ENCODE data around the gene TMEM19. TPM values are rescaled to one million over a fixed set of nuclear protein-coding genes. Genes with fewer than 3 reads are reported as not detected.

The TMEM19 gene
- 10 to 100 TPM; 15.5 to 16.1 TPM for total RNA-seq

- H3K9me3 Mint-ChIP-seq = no peaks in the 10 kb centered on the region
- no peaks in the 10 kb centered on the region for H3K27me3 Mint-ChIP-seq
- no peaks in the 10 kb centered on the region for H3K36me3 Mint-ChIP-seq (ENCODE audit: low read depth)
- H3K4me3 Mint-ChIP-seq = peak within 1 kb of the TSS; percentile 85
- H3K27ac Mint-ChIP-seq = peak within 1 kb of the TSS; percentile 91
- POLR2A ChIA-PET = interaction anchor here (0.9 to 5.1 kb wide), 17 partner anchors 9 to 153 kb away, joined by 3 to 218 read pairs (median 6); partner anchors contain the start of genes RAB21, TBC1D15, THAP2 and ZFC3H1
- H3K4me1 Mint-ChIP-seq = peaks cover 36% of the 10 kb centered on the region
- peak; percentile 86 for DNase-seq
- CTCF ChIA-PET = interaction anchor here (0.6 to 3.6 kb wide), 16 partner anchors 9 to 160 kb away, joined by 3 to 46 read pairs (median 6); partner anchors contain the start of genes RAB21, THAP2 and ZFC3H1
Measured at GRCh38 chr12:71685914-71686657, at the start of gene TMEM19. TMEM19 (plus strand) TSS chr12:71686082; CDS start chr12:71686681, 599 bp downstream.

- CTCF ChIA-PET = interaction anchor here (0.6 to 1.9 kb wide), 25 partner anchors 10 to 1343 kb away, joined by 3 to 27 read pairs (median 4); partner anchors contain the start of genes THAP2, TMEM19 and ZFC3H1
- no peaks in the 10 kb centered on the region for H3K27me3 Mint-ChIP-seq
- no peaks in the 10 kb centered on the region for H3K9me3 Mint-ChIP-seq
Measured at GRCh38 chr12:71636704-71637115, 49.2 kb upstream of the TMEM19 start.

DNA sequence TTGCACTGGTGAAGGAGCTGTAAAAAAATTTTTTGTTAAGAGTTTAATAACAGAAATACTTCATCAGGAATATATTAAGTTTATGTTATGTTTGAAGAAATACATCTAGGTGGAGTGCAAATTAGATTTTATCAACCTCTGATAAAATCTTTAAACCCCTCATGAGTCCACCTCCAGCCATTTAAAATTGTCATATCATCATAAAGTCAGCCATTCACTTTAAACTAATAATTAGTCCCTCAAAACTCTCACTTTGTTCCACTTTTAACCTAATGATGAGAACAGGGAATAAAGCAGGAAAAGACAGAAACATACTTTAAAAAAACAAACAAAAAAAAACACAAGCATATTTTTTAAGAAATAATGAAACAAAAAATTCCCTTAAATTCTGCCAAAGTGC lies 47.4 kb upstream of the TMEM19 start:
- CTCF ChIA-PET = interaction anchor here (1.3 to 2.3 kb wide), 2 partner anchors 26 to 108 kb away, joined by 3 to 8 read pairs; partner anchors contain the start of gene THAP2
- Mint-ChIP-seq H3K36me3 (ENCODE audit: low read depth) (peaks cover 67% of the 10 kb centered on the region), H3K27ac (no peak overlapping the region), H3K9me3 (no peaks in the 10 kb centered on the region), H3K4me3 (no peak overlapping the region), H3K27me3 (no peaks in the 10 kb centered on the region), H3K4me1 (peaks cover 23% of the 10 kb centered on the region)
- DNase-seq = no peak
- POLR2A ChIA-PET = no interaction called here

More at GRCh38 chr12:71636704-71637115, 49.2 kb upstream of the TMEM19 start:
- DNase-seq = no peak
- Mint-ChIP-seq H3K4me3 (no peak overlapping the region), H3K27ac (no peak overlapping the region), H3K36me3 (ENCODE audit: low read depth) (peaks cover 65% of the 10 kb centered on the region), H3K4me1 (peaks cover 14% of the 10 kb centered on the region)
- POLR2A ChIA-PET = interaction anchor here (1.0 to 4.1 kb wide), 6 partner anchors 11 to 118 kb away, joined by 3 to 29 read pairs (median 4); partner anchors contain the start of genes RAB21, THAP2, TMEM19 and ZFC3H1

GRCh38 chr12:71639341-71639760 lies 46.5 kb upstream of the TMEM19 start:
- POLR2A ChIA-PET = interaction anchor here (1.8 kb wide), 1 partner anchor 24 kb away, joined by 8 read pairs; the partner anchor contains the start of genes THAP2 and ZFC3H1
- no peaks in the 10 kb centered on the region for H3K9me3 Mint-ChIP-seq

GRCh38 chr12:71640316-71640715 lies 45.6 kb upstream of the TMEM19 start:
- no peaks in the 10 kb centered on the region for H3K27me3 Mint-ChIP-seq
- POLR2A ChIA-PET = interaction anchor here (1.8 kb wide), 1 partner anchor 23 kb away, joined by 8 read pairs; the partner anchor contains the start of genes THAP2 and ZFC3H1
- no peak overlapping the region for H3K27ac Mint-ChIP-seq
- H3K4me1 Mint-ChIP-seq = peaks cover 32% of the 10 kb centered on the region
- DNase-seq = no peak
- H3K4me3 Mint-ChIP-seq = no peak overlapping the region
- peaks cover 67% of the 10 kb centered on the region for H3K36me3 Mint-ChIP-seq (ENCODE audit: low read depth)
- no peaks in the 10 kb centered on the region for H3K9me3 Mint-ChIP-seq
- CTCF ChIA-PET = interaction anchor here (0.8 to 2.3 kb wide), 2 partner anchors 23 to 106 kb away, joined by 3 to 8 read pairs; partner anchors contain the start of genes THAP2 and ZFC3H1

More at GRCh38 chr12:71639341-71639760, 46.5 kb upstream of the TMEM19 start:
- Mint-ChIP-seq H3K4me3 (no peak overlapping the region), H3K27ac (no peak overlapping the region), H3K27me3 (no peaks in the 10 kb centered on the region), H3K36me3 (ENCODE audit: low read depth) (peaks cover 68% of the 10 kb centered on the region), H3K4me1 (peaks cover 30% of the 10 kb centered on the region)
- DNase-seq = no peak
- CTCF ChIA-PET = interaction anchor here (0.8 to 2.3 kb wide), 2 partner anchors 24 to 107 kb away, joined by 3 to 8 read pairs; partner anchors contain the start of genes THAP2 and ZFC3H1

DNA sequence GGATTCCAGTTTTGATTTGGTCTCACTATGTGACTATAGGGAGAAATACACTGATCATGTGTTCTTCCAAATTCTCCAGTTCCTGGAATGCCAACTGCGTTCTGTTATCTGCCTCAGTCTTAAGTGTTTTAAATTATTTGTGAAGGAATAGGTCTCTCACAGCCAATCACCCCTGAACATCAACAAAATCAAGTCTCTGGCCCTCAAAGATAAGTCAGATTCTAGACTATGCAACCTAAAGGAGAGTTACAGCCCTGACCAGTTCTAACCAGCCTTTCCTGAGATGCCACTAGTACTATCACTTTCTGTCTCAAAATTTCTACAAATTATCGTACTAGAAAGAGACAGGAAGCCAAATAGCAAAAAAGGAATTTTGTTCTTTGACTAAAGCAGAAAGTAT lies 44.5 kb upstream of the TMEM19 start:
- Mint-ChIP-seq H3K36me3 (ENCODE audit: low read depth) (peaks cover 67% of the 10 kb centered on the region), H3K9me3 (no peaks in the 10 kb centered on the region), H3K27me3 (no peaks in the 10 kb centered on the region), H3K27ac (no peak overlapping the region), H3K4me3 (no peak overlapping the region), H3K4me1 (peaks cover 33% of the 10 kb centered on the region)
- CTCF ChIA-PET = no interaction called here
- DNase-seq = no peak
- POLR2A ChIA-PET = no interaction called here

DNA sequence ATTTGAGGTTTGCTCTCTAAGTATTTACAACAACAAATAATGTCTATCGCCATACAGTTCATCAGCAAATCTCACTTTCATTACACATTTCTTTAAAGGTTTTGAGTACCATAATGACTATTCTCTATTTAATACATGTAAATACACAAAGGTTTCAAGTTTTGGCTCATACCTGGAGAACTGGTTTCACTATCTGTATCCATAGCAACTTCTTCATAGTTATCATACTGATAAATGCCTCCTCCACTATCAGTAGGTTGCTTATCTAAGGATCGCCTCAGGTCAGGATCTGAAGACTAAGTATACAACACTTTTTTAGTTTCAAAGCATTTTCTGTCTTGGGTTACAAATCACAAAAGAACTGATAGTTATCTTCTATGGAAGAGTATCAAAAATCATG lies 43.6 kb upstream of the TMEM19 start:
- Mint-ChIP-seq H3K27me3 (no peaks in the 10 kb centered on the region), H3K4me3 (no peak overlapping the region)

DNA sequence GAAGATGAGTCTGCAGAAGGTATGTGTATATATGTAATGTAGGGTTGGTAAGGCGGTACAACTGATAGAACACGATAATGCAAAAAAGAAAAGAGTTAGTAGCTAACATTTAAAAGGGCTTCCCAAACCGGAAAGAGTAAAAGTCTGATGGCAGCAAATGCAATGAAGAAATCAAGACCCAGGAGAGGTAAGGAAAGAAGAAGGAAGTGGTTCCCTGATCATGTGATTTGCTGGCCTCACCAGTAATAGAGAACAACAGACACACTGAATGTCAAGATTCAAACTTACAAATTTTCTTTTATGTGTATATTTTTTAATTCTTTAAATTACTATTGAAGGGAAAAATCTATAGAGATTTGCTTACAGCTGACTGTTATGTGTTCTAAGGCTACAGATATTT lies 40.6 kb upstream of the TMEM19 start:
- Mint-ChIP-seq H3K27me3 (no peaks in the 10 kb centered on the region), H3K4me3 (no peak overlapping the region), H3K36me3 (ENCODE audit: low read depth) (peaks cover 70% of the 10 kb centered on the region), H3K9me3 (no peaks in the 10 kb centered on the region), H3K4me1 (peaks cover 35% of the 10 kb centered on the region), H3K27ac (peak overlapping the region; percentile 47)
- CTCF ChIA-PET = interaction anchor here (1.0 to 4.2 kb wide), 3 partner anchors 9 to 41 kb away, joined by 3 to 27 read pairs (median 9); partner anchors contain the start of genes THAP2 and TMEM19
- POLR2A ChIA-PET = interaction anchor here (0.9 to 2.6 kb wide), 2 partner anchors 18 to 19 kb away, joined by 3 to 21 read pairs; partner anchors contain the start of genes THAP2 and ZFC3H1
- no peak for DNase-seq

More for the DNA sequence above, 43.6 kb upstream of the TMEM19 start:
- Mint-ChIP-seq H3K27ac (peak overlapping the region; percentile 33), H3K4me1 (peaks cover 31% of the 10 kb centered on the region), H3K9me3 (no peaks in the 10 kb centered on the region), H3K36me3 (ENCODE audit: low read depth) (peaks cover 70% of the 10 kb centered on the region)
- POLR2A ChIA-PET = interaction anchor here (1.1 to 1.2 kb wide), 2 partner anchors 21 to 43 kb away, joined by 3 to 7 read pairs; partner anchors contain the start of genes THAP2 and ZFC3H1
- CTCF ChIA-PET = interaction anchor here (0.8 to 1.0 kb wide), 2 partner anchors 105 to 138 kb away, joined by 4 to 7 read pairs; no protein-coding TSS in a partner anchor
- DNase-seq = no peak

GRCh38 chr12:71646512-71646911 lies 39.4 kb upstream of the TMEM19 start:
- CTCF ChIA-PET = interaction anchor here (2.4 to 4.2 kb wide), 2 partner anchors 10 to 40 kb away, joined by 9 to 27 read pairs; partner anchors contain the start of gene TMEM19
- Mint-ChIP-seq H3K27me3 (no peaks in the 10 kb centered on the region), H3K4me1 (peaks cover 32% of the 10 kb centered on the region), H3K36me3 (ENCODE audit: low read depth) (peaks cover 64% of the 10 kb centered on the region), H3K4me3 (no peak overlapping the region), H3K27ac (no peak overlapping the region), H3K9me3 (no peaks in the 10 kb centered on the region)
- POLR2A ChIA-PET = interaction anchor here (1.1 to 2.6 kb wide), 2 partner anchors 11 to 17 kb away, joined by 3 to 21 read pairs; partner anchors contain the start of genes THAP2 and ZFC3H1
- no peak for DNase-seq

- Mint-ChIP-seq H3K9me3 (no peaks in the 10 kb centered on the region), H3K27ac (no peak overlapping the region)
- no peak for DNase-seq
Measured at GRCh38 chr12:71648537-71648936, 37.3 kb upstream of the TMEM19 start.

DNA sequence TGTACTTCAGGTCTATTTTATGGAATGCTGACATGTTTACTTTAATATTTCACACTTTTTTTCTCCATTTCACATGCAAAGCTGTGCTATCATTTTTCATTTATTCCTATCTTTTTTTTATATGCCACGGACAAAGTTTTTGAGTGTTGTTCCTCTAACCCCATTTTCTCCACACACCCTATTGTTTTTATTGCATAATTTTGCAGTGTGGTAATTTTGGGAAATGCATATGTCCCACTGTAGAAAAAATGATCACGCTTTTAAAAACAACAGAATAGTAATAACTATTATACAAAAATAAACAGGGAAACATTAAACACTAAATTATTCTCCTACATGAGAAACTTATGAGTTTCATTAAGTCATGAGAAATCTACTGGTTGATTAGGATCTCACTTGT lies 36.5 kb upstream of the TMEM19 start:
- H3K27me3 Mint-ChIP-seq = no peaks in the 10 kb centered on the region
- ChIA-PET POLR2A (interaction anchor here (1.7 kb wide), 1 partner anchor 14 kb away, joined by 8 read pairs; no protein-coding TSS in a partner anchor), CTCF (interaction anchor here (1.5 kb wide), 1 partner anchor 14 kb away, joined by 3 read pairs; no protein-coding TSS in a partner anchor)
- no peak overlapping the region for H3K4me3 Mint-ChIP-seq
- no peaks in the 10 kb centered on the region for H3K9me3 Mint-ChIP-seq
- peaks cover 15% of the 10 kb centered on the region for H3K4me1 Mint-ChIP-seq
- DNase-seq = no peak
- H3K27ac Mint-ChIP-seq = no peak overlapping the region
- peaks cover 37% of the 10 kb centered on the region for H3K36me3 Mint-ChIP-seq (ENCODE audit: low read depth)

More at GRCh38 chr12:71648537-71648936, 37.3 kb upstream of the TMEM19 start:
- H3K36me3 Mint-ChIP-seq (ENCODE audit: low read depth) = peaks cover 45% of the 10 kb centered on the region
- CTCF ChIA-PET = interaction anchor here (1.2 to 4.2 kb wide), 3 partner anchors 12 to 99 kb away, joined by 3 to 27 read pairs (median 4); no protein-coding TSS in a partner anchor
- POLR2A ChIA-PET = interaction anchor here (1.1 kb wide), 1 partner anchor 14 kb away, joined by 3 read pairs; no protein-coding TSS in a partner anchor
- no peak overlapping the region for H3K4me3 Mint-ChIP-seq
- peaks cover 21% of the 10 kb centered on the region for H3K4me1 Mint-ChIP-seq
- H3K27me3 Mint-ChIP-seq = no peaks in the 10 kb centered on the region

GRCh38 chr12:71652656-71653055 lies 33.2 kb upstream of the TMEM19 start:
- ChIA-PET CTCF (interaction anchor here (1.0 to 2.0 kb wide), 2 partner anchors 11 to 16 kb away, joined by 3 to 4 read pairs; partner anchors contain the start of genes THAP2 and ZFC3H1), POLR2A (interaction anchor here (3.9 kb wide), 1 partner anchor 11 kb away, joined by 36 read pairs; the partner anchor contains the start of genes THAP2 and ZFC3H1)
- no peak for DNase-seq
- Mint-ChIP-seq H3K27ac (no peak overlapping the region), H3K36me3 (ENCODE audit: low read depth) (peaks cover 32% of the 10 kb centered on the region), H3K4me3 (no peak overlapping the region), H3K4me1 (peaks cover 32% of the 10 kb centered on the region), H3K9me3 (no peaks in the 10 kb centered on the region), H3K27me3 (no peaks in the 10 kb centered on the region)

All from activated CD4-positive, alpha-beta memory T cell treated with anti-CD3 and anti-CD28 coated beads, Interleukin-2, amount 10 ng/mL, durations not matched to agents 7 days and 5 days (primary cell).